Kidney capillary endothelial cell (primary cell): ENCODE measurements around the gene TBC1D19.
"Not testable (repeated sequence)": the region's sequence is repeated elsewhere in the genome, so short reads cannot be mapped to it uniquely, and the experiment has no call there.

Experiments
- DNase-seq: peaks from one replicate; pipeline ENCODE4 v3.0.0-alpha.2; 2018; ENCODE audit warnings: low spot score

The TBC1D19 gene

GRCh38 chr4:26596843-26597242 lies 13.0 kb downstream of the TBC1D19 start:
- no peak for DNase-seq

- no peak for DNase-seq
Observed at GRCh38 chr4:26601204-26601603, 17.3 kb downstream of the TBC1D19 start.

DNA sequence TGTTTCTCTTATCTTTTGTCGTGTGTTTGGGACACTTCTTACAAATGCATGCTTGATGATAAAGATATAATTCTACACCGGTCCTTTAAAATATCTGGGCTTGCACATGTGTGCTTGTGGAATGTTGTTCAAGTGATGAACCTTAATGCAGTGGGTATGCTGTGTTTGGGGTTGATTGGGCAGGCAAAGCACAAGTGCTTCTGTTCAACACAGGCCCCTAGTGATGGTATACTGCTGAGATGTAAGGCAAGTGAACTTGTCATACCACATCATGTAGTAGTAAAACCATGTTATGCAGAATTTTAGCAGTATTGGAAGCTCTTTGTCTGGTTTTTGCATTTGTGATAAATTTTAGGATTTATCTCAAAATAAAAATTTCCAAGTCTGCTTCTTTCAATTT lies 23.9 kb downstream of the TBC1D19 start:
- no peak for DNase-seq

DNA sequence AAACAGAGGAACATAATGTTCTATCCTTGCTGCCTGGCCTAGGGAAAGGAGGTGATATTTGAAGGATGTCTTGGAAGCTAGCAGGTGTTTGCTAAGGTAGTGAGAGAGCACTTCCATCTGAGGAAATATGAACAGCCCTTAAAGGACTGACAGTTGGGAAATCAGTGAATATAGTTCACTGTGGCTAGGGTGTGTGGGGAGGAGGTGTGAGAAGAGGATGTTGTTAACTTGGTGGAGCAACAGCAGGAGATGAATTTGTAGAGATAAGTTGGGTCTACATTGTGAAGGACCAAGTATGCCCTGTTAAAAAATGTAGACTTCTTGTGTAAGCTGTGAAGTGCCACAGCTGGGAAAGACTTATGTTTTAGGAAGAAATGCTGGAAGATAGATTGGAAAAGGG lies 25.5 kb downstream of the TBC1D19 start:
- DNase-seq: no peak

- no peak for DNase-seq
Observed at GRCh38 chr4:26609868-26610267, 26.0 kb downstream of the TBC1D19 start.

- no peak for DNase-seq
Observed at GRCh38 chr4:26611372-26611771, 27.5 kb downstream of the TBC1D19 start.

DNA sequence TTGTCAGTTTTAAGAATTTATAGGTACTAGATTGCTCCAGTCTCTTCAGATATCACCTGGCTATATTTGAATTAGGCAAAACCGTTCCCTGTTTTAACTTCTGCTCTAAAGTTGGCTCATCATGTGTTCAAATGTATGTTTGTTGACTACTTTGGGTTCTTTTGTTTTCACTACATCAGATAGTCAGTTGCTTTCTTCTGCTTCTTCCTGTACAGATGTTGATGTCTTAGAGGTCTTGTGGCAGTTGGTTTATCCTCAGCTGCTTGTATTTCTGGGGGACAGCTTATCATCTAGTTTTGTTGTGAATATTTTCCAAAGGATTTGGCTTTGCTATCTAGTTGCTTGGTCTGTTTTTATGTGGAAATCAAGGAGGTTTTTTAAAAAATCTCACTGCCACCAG lies 28.0 kb downstream of the TBC1D19 start:
- no peak for DNase-seq

DNA sequence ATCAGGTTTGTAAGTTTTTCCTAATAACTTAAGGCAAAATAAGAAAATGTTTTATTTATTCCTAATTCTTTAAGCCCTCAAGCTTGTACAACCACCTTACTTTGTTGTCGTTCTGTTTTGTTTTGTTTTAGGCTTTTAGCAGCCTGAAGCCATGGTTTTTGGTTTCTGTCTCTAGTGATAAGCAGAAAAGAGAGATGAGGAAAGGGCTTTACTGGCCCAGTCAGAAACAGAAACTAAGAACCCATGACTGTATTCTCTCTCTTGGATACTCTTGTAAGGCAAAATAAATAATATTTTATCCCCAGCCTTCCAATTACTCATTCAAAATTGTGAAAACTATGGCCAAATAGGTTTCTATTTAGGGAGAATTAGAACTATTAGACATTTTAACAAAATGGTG lies 29.4 kb downstream of the TBC1D19 start:
- DNase-seq: no peak

GRCh38 chr4:26613735-26614134 lies 29.9 kb downstream of the TBC1D19 start:
- no peak for DNase-seq

DNA sequence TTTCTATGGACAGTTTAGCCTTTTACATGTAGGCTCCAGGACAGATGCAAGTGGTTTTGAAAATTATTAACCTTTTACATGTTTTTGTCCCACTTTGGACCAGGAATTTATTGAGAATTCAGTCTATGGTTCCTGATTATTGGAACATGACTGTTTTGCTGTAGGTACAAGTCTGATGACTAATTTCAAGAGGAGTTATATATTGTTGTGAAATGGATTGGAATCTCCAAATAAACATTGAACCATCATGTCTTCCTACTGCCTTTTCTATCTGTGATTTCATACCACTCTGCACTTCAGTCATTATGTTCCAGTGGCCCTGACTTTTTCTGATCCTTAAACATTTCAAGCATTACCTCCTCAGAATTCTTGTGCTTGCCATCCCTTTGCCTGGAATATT lies 35.9 kb downstream of the TBC1D19 start:
- DNase-seq: no peak

DNA sequence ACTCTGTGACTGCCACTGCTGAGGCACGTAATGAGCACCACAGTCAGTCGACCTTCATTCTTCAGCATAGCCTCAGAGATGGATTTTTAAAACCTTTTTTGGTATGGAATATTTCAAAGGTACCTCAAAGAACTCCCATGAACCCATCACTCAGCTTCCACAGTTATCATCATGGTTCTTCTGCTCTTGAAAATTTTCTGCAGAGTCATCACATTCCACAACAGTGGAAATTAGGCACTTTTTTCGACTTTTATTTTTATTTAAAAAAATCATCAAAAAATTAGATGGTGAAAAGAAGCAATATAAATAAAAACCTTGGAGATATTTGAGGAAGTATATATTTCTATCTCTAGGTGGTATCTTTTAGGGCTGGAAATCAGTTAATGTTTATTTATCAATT lies 37.5 kb downstream of the TBC1D19 start:
- no peak for DNase-seq

DNA sequence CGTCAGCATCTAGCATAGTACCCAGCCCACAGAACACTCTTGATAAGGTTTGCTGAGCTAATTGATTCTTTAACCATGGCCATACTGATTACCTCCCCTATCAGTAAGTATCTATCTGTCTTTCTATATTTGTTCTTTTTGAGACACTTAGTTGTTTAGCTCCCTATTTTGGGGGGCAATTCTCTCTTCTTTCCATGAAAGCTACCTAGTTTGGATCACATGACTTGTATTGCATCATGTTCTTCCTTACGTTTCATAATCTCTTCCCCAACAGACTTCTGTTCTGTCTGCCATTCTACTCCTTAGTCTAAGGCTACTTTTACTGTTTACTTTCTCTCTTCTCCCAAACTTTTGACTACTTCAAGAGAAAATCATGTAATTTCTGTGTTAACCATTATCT lies 39.0 kb downstream of the TBC1D19 start:
- DNase-seq: no peak

- DNase-seq: not testable (repeated sequence)
Observed at GRCh38 chr4:26626658-26627057, 42.8 kb downstream of the TBC1D19 start.

GRCh38 chr4:26632916-26633315 lies 49.0 kb downstream of the TBC1D19 start:
- DNase-seq: no peak

DNA sequence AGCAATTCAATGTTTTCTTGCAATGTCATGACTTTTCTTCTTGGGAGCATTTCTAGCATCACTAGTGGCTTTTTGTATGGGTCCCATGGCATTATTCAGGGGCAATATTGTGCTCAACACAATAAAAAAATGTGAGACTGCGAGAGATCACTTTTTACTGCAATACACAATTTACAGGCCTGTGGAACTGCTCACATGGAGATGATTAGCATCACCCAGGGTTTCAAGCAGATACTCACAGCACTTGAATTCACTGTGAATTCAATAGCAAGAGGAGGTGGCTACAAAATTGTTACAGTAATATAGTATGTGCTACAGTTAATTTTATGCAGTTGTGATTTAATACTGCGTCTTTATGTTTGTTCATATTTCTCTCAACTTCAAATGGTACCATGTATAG lies 50.4 kb downstream of the TBC1D19 start:
- no peak for DNase-seq

DNA sequence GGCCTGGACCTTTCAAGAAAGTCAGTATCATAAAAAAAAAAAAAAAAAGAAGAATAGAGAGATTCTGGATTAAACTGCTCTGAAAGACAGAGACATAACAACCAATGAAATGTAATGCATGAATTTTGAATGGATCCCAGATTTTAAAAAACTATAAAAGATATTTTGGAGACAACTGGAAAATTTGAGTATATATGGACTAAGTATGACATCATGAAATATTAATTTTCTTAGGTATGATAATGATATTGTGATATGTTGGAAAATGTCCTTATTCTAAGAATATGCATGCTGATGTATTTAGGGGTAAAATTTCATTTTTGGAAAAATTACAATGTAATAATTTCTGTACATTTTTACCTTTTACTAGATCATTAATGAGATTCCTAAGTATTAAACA lies 52.6 kb downstream of the TBC1D19 start:
- no peak for DNase-seq

GRCh38 chr4:26640639-26641038 lies 56.8 kb downstream of the TBC1D19 start:
- DNase-seq: not testable (repeated sequence)

GRCh38 chr4:26647523-26648224 lies 63.8 kb downstream of the TBC1D19 start:
- DNase-seq: no peak

DNA sequence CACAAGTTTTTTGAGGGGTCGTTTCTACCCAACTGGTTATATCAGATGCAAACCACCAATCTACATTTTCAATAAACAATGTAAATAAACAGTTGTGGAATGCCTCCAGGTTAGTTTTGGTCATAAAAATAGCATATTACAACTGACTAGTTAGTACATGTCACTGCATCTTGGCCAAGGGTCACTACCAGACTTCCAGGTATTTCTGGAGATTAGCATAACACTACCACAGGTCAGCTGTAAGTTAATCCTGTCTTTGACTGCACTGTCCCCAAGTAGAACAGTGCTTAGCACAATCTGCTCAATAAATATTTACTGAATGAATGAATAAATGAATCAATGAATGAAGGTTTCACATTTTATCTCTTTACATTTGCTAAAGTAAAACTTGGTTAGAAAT lies 64.4 kb downstream of the TBC1D19 start:
- no peak for DNase-seq

DNA sequence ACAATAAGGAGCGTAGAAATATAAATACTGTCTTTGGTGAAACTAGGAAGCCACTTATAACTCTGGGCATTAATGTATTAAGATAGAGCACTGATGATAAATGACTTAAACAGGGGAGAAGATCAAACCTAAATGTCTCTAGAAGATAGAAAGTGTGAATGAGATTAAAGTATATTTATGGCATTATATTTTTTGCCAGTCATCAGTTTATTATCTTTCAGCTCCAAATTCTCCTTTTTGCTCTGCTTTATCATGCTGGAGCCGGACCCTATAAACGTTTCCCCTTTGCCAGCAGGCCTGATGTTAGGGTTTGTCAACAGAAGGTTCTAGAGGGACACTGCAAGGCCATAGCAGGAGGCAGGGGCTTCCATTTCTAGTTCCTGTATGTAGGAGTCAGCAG lies 76.4 kb downstream of the TBC1D19 start:
- DNase-seq: no peak

GRCh38 chr4:26663888-26664287 lies 80.0 kb downstream of the TBC1D19 start:
- no peak for DNase-seq

GRCh38 chr4:26670903-26671537 lies 87.1 kb downstream of the TBC1D19 start:
- no peak for DNase-seq

- DNase-seq: not testable (repeated sequence)
Observed at GRCh38 chr4:26679040-26679695, 95.3 kb downstream of the TBC1D19 start.

GRCh38 chr4:26682436-26682835 lies 98.6 kb downstream of the TBC1D19 start:
- DNase-seq: no peak
